ENCODE data around the gene B3GAT1. TPM values are rescaled to one million over a fixed set of nuclear protein-coding genes. Genes with fewer than 3 reads are reported as not detected.
"Not testable (repeated sequence)": the region's sequence is repeated elsewhere in the genome, so short reads cannot be mapped to it uniquely, and the experiment has no call there.

B3GAT1 gene, protein sequence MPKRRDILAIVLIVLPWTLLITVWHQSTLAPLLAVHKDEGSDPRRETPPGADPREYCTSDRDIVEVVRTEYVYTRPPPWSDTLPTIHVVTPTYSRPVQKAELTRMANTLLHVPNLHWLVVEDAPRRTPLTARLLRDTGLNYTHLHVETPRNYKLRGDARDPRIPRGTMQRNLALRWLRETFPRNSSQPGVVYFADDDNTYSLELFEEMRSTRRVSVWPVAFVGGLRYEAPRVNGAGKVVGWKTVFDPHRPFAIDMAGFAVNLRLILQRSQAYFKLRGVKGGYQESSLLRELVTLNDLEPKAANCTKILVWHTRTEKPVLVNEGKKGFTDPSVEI
- under 1 TPM; 0.33 to 0.61 TPM for total RNA-seq

DNA sequence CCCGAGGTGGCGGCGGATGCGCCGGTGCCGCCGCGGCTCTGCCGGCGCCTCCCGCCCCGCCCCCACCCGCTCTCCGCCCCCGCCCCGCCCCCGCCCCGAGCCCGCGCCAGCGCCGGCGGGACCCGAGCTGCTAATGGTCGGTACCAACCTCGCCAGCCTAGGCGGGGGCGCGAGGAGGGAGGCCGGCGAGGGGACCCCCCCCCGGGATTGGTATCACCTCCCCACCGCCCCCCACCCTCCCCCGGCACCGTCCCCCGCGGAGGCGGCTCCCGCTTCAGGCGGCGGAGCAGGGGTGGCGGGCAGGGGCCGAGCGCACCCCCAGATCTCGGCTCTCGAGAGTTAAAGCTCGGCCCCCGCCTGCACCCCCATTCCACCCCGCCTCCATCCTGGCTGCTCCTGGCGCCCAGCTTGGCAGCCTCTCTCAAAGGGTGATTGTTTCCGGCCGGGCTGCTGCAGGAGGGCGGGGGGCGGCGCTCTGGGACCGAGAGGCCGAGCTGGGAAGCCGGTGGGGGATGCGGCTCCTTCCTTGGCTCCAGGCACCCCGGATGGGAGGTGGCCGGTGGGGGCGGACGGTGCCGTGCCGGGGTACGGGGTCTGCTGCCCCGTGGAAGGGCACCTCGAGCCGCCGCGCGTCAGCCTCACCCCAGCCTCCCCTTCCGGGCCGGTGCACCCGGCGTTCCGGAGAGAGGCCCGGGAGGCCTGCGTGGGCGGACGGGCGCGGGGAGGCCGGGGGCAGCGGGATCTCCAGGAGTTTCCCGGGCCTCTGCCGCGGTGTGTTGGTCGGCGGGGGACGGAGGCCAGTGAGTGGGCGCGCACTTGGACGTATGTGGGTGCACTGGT, at the start of gene B3GAT1:
Gene B3GAT1 (minus strand): TSS at position 40 of the 840 bp plus-strand sequence. CDS start 24,583 bp downstream, outside the sequence.
- Mint-ChIP-seq H3K4me1 (peaks cover 4% of the 10 kb centered on the region), H3K36me3 (no peaks in the 10 kb centered on the region), H3K27me3 (peaks cover 70% of the 10 kb centered on the region), H3K27ac (no peak within 1 kb of the TSS), H3K4me3 (peak within 1 kb of the TSS; percentile 35), H3K9me3 (ENCODE audit: low read depth) (no peaks in the 10 kb centered on the region)
- DNase-seq (no peak), ATAC-seq (peak; percentile 54)
- CTCF ChIA-PET: no interaction called here

DNA sequence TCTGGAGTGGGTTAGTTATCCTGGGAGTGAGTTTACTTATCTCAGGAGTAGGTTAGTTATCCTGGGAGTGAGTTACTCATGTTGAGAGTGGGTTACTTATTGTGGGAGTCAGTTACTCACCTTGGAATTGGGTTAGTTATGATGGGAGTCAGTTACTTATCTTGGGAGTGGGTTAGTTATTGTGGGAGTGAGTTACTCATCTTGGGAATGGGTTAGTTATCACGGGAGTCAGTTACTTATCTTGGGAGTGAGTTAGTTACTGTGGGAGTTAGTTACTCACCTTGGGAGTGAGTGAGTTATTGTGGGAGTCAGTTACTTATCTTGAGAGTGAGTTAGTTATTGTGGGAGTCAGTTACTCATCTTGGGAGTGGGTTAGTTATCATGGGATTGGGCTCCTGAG, 49.6 kb upstream of the B3GAT1 start:
- Mint-ChIP-seq H3K27me3 (peaks cover 18% of the 10 kb centered on the region), H3K36me3 (no peaks in the 10 kb centered on the region), H3K4me1 (no peaks in the 10 kb centered on the region), H3K9me3 (ENCODE audit: low read depth) (peaks cover 5% of the 10 kb centered on the region), H3K27ac (no peak overlapping the region), H3K4me3 (no peak overlapping the region)
- CTCF ChIA-PET: no interaction called here
- ATAC-seq: no peak
- DNase-seq: no peak

DNA sequence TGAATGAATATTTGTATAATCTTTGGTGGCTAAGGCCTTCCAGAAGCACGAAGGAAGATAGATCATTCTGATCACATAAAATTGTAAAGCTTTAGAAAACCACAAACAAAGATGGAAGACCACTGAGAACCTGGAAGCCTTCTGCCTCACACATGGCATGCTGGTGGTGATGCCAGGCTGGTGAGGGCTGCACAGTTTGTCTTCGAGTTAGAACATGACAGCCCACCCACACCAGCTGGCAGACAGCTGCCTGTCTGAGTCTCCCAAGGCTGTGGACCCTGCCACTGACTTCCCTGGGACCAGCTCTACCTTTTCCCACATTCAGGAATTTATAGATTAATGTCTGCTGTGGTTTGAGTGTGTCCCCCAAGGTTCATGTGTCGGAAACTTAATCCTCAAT, 48.8 kb upstream of the B3GAT1 start:
- Mint-ChIP-seq H3K27ac (no peak overlapping the region), H3K9me3 (ENCODE audit: low read depth) (peaks cover 5% of the 10 kb centered on the region), H3K27me3 (peaks cover 14% of the 10 kb centered on the region), H3K36me3 (no peaks in the 10 kb centered on the region), H3K4me3 (no peak overlapping the region), H3K4me1 (no peaks in the 10 kb centered on the region)
- CTCF ChIA-PET: no interaction called here
- ATAC-seq (no peak), DNase-seq (no peak)

DNA sequence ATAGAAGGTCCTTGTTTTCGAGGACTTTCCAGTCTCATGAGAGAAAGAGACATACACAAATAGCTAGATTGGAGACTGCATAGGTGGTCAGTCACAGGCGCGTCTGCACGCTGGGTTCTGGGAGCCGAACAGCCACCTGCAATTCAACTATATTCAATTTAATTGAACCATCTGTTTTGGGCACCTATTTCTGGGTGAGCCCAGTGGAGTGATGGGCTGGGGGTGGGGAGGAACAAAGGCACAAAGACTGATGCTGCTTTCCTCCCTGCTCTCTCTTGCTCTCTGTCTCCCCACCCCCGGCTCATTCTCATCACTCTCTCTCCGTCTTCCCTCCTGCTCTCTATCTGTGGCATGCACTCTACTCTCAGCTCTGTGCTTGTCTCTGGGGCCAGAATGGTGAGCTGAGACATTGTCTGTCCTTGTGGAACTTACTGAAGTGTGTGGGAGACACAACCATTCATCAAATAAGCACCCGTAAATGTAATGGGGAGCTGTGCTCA, 48.1 kb upstream of the B3GAT1 start:
- Mint-ChIP-seq H3K36me3 (no peaks in the 10 kb centered on the region), H3K9me3 (ENCODE audit: low read depth) (peaks cover 5% of the 10 kb centered on the region), H3K4me3 (no peak overlapping the region), H3K4me1 (no peaks in the 10 kb centered on the region), H3K27me3 (peaks cover 12% of the 10 kb centered on the region), H3K27ac (no peak overlapping the region)
- ATAC-seq (no peak), DNase-seq (no peak)
- CTCF ChIA-PET: no interaction called here

DNA sequence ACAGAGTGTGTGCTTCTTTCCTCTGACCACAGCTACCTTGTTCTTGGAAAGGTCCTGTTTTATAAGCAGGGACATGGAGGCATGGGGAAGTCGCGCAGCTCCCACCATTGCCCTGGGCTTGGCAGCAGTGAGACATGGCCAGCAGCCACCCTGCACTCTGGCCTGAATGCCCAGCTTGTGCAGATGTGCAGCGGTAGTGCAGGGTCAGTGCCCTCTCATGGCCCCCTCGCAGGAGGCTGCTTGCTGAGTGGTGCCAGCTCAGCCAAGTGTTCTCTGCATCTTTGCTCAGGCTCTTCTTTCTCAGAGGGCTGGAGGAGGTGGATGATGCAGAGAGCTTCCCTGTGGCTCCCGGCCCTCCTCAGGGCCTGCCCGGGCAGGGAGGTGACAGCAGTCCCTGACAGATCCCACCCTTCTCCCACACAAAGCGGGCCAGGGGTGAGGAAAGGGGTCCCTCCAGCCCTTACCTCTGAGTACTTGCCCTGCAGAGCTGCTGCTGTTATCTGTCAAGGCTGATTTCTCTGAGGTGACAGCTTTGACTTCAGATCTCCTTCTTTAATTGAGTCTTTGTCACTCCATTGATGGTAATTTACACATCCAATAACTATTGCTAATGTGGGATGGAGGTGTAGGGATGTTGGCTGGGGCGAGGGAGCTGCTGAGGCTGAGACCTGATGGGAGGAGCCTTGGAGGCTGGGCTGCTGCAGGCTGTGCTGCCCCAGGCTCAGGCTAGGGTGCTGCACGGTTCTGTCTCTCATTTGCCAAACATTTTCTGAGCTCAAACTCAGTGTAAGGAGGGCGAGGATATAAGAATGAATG, 47.4 kb upstream of the B3GAT1 start:
- ATAC-seq: no peak
- Mint-ChIP-seq H3K4me1 (no peaks in the 10 kb centered on the region), H3K36me3 (no peaks in the 10 kb centered on the region), H3K9me3 (ENCODE audit: low read depth) (peaks cover 5% of the 10 kb centered on the region), H3K27ac (no peak overlapping the region), H3K27me3 (peaks cover 6% of the 10 kb centered on the region), H3K4me3 (no peak overlapping the region)
- no peak for DNase-seq
- CTCF ChIA-PET: no interaction called here

DNA sequence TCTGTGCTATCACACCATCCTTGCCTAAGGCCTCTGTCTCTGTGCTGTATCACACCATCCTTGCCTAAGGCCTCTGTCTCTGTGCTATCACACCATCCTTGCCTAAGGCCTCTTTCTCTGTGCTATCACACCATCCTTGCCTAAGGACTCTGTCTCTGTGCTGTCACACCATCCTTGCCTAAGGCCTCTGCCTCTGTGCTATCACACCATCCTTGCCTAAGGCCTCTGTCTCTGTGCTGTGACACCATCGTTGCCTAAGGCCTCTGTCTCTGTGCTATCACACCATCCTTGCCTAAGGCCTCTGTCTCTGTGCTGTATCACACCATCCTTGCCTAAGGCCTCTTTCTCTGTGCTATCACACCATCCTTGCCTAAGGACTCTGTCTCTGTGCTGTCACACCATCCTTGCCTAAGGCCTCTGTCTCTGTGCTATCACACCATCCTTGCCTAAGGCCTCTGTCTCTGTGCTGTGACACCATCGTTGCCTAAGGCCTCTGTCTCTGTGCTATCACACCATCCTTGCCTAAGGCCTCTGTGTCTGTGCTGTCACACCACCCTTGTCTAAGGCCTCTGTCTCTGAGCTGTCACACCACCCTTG, 45.5 kb upstream of the B3GAT1 start:
- H3K27ac Mint-ChIP-seq; H3K4me1 Mint-ChIP-seq; CTCF ChIA-PET; H3K9me3 Mint-ChIP-seq (ENCODE audit: low read depth); H3K27me3 Mint-ChIP-seq; ATAC-seq; H3K36me3 Mint-ChIP-seq; DNase-seq; H3K4me3 Mint-ChIP-seq: not testable (repeated sequence)

DNA sequence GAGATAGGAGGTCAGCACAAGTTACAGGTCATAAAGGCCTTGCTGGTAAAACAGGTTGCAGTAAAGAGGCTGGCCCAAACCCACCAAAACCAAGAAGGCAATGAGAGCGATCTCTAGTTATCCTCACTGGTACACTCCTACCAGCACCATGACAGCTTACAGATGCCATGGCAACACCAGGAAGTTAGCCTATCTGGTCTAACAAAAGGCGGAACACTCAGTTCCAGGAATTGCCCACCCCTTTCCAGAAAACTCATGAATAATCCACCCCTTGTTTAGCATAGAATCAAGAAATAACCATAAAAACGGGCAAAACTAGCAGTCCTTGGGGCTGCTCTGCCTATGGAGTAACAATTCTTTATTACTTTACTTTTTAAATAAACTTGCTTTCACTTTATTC, 43.5 kb upstream of the B3GAT1 start:
- no peaks in the 10 kb centered on the region for H3K36me3 Mint-ChIP-seq
- CTCF ChIA-PET: no interaction called here
- ATAC-seq (no peak), DNase-seq (no peak)
- H3K27ac Mint-ChIP-seq: no peak overlapping the region
- peaks cover 5% of the 10 kb centered on the region for H3K9me3 Mint-ChIP-seq (ENCODE audit: low read depth)
- H3K27me3 Mint-ChIP-seq: no peaks in the 10 kb centered on the region
- H3K4me1 Mint-ChIP-seq: no peaks in the 10 kb centered on the region
- no peak overlapping the region for H3K4me3 Mint-ChIP-seq

DNA sequence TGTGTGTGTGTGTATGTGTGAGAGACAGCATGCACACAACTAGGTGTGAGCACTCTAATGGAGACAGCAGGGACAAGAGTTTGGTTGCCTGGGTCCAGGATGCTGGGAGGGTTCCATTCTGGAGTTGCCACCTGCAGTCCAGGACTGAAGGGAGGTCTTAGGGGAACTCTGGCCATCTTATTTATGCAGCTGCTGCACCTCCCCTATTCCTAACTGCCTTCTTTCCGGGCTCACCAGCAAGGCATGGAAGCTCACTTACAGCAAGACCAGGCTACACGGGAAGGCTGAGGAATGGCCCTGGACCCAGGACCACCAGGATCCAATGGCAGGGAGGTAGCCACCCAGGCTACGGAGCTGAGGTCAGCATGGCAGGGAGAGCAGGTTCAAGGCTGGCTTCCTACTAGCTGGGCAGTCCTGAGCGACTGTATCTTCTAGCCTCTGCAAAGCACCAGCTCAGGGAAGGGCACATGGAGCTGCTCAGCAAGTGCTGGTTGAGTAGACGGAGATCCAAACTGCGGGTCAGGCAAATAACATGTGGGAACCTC, 42.2 kb upstream of the B3GAT1 start:
- H3K36me3 Mint-ChIP-seq: no peaks in the 10 kb centered on the region
- CTCF ChIA-PET: no interaction called here
- no peak overlapping the region for H3K4me3 Mint-ChIP-seq
- DNase-seq (no peak), ATAC-seq (no peak)
- no peaks in the 10 kb centered on the region for H3K27me3 Mint-ChIP-seq
- H3K27ac Mint-ChIP-seq: no peak overlapping the region
- peaks cover 5% of the 10 kb centered on the region for H3K9me3 Mint-ChIP-seq (ENCODE audit: low read depth)
- H3K4me1 Mint-ChIP-seq: no peaks in the 10 kb centered on the region

DNA sequence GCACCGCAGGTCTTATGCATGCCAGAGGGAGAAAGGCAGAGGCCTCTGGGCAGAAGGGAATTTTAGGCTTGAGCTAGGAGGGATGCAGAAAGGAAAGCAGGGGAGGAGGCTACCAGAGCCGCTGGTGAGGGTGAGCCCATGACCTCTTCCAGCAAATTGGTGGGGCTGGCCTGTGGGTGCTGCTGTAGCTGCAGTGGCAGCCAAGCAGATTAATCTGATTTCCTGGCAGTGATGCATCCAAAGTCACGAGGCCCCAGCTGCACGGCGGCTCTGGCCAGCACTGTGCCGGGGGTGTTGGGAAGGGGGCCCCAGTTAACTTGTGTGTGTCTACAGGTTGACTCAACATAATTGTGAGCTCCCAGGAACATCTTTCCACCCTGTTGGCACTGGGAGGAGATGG, 41.4 kb upstream of the B3GAT1 start:
- no peak for ATAC-seq
- no peak for DNase-seq
- CTCF ChIA-PET: no interaction called here
- no peaks in the 10 kb centered on the region for H3K36me3 Mint-ChIP-seq
- no peak overlapping the region for H3K27ac Mint-ChIP-seq
- H3K9me3 Mint-ChIP-seq (ENCODE audit: low read depth): peaks cover 5% of the 10 kb centered on the region
- no peaks in the 10 kb centered on the region for H3K27me3 Mint-ChIP-seq
- H3K4me3 Mint-ChIP-seq: no peak overlapping the region
- H3K4me1 Mint-ChIP-seq: no peaks in the 10 kb centered on the region

DNA sequence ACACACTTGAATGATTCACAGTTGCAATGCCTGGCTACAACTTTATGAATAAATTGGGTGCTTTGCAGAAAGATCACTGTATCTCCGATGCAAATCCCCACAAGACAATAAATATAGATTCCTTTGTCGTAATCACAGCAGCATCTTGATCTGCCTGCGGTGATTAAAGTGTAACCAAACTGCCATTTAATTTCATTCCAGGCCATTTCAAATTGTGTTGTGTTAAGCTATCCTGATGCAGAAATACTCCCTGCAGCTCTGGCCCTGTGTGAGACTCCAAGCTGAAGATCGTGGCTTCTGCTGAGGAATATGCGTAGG, 40.8 kb upstream of the B3GAT1 start:
- H3K9me3 Mint-ChIP-seq (ENCODE audit: low read depth): peaks cover 3% of the 10 kb centered on the region
- DNase-seq: no peak
- H3K36me3 Mint-ChIP-seq: no peaks in the 10 kb centered on the region
- CTCF ChIA-PET: no interaction called here
- H3K4me3 Mint-ChIP-seq: no peak overlapping the region
- no peak overlapping the region for H3K27ac Mint-ChIP-seq
- no peak for ATAC-seq
- H3K27me3 Mint-ChIP-seq: no peaks in the 10 kb centered on the region
- H3K4me1 Mint-ChIP-seq: no peaks in the 10 kb centered on the region

DNA sequence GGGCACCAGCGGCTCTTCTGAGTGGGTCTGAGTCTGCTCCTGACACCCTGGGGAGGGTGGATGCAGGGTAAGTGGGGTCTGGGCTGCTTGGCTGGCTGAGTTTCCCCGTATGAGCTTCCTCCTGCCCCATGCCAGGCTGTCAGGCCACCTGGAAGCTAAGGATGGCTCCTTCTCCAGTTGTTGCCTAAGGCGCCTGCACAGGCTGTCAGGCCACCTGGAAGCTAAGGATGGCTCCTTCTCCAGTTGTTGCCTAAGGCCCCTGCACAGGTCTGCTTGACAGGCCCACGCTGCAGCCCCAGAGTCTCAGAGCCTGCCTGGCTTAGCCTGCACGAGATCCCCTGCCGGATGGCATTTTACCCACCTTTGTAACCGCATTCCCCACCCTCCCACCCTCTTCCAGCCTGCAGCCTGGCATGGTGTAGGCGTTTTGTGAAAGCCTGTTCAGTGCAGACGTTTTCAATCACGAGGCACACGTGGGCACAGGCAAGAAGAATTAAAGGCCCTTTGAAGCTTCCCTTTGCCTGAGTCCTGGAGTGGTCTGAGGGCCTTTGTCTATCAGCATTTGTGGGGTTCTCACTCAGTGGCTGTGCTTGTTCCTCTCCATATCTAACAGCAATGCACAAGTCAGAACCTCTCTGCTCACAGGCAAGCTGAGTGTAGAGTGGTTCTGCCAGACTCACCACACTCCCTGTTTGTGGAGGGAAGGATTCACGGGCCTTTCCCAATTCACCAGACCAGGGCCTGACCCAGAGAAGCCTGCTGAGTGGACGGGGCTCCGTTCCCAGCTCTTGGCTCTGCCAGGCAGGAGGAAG, 40.2 kb upstream of the B3GAT1 start:
- Mint-ChIP-seq H3K4me1 (no peaks in the 10 kb centered on the region), H3K9me3 (ENCODE audit: low read depth) (peaks cover 2% of the 10 kb centered on the region), H3K27ac (no peak overlapping the region), H3K27me3 (no peaks in the 10 kb centered on the region), H3K36me3 (no peaks in the 10 kb centered on the region), H3K4me3 (no peak overlapping the region)
- CTCF ChIA-PET: no interaction called here
- no peak for DNase-seq
- no peak for ATAC-seq

DNA sequence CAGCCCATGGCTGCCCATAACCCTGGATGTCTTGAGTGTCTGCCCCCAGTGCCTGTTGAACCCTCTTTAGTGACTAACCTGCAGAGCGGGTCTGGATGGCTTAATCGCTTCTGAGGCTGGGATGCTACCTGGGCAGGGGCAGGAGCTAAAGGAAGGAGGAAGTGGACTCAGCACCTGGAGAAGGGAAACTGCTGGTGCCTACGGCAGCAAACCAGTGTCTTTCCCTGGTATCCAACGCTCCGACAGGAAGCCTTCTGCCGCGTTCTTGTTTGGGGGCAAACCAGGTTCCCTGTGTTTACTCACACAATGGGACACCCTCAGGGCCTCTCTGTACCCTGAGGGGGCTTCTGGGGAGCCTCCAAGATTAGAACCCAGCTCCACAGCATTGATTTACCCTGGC, 38.1 kb upstream of the B3GAT1 start:
- ATAC-seq (no peak), DNase-seq (no peak)
- Mint-ChIP-seq H3K9me3 (ENCODE audit: low read depth) (no peaks in the 10 kb centered on the region), H3K27ac (no peak overlapping the region), H3K36me3 (no peaks in the 10 kb centered on the region), H3K27me3 (no peaks in the 10 kb centered on the region), H3K4me3 (no peak overlapping the region), H3K4me1 (no peaks in the 10 kb centered on the region)
- CTCF ChIA-PET: no interaction called here

All from activated CD8-positive, alpha-beta memory T cell treated with anti-CD3 and anti-CD28 coated beads, Interleukin-2, amount 10 ng/mL, durations not matched to agents 7 days and 5 days (primary cell).